ENCODE results near the gene WNT7B. TPM values are rescaled to one million over a fixed set of nuclear protein-coding genes. Genes with fewer than 3 reads are reported as not detected.

WNT7B gene
- total RNA-seq, 4 donors from 2014 or later: 0.41 TPM; not detected in 3

GRCh38 chr22:45885941-45886395 is 91.0 kb downstream of the WNT7B start:
- TF ChIP-seq CTCF (IDR thresholded peaks at IDR 0.05) (no peak), POLR2A (IDR thresholded peaks at IDR 0.05) (no peak)
- H3K36me3 ChIP-seq: no peaks in the 10 kb centered on the region
- H3K27me3 ChIP-seq: peaks cover 0 to 3% of the 10 kb centered on the region in 2 donors
- intact Hi-C loops (cut with DNase I; ENCODE audit: low total_unique reads): no loop called here
- H3K27ac ChIP-seq: no peak overlapping the region
- H3K4me3 ChIP-seq: no peak overlapping the region
- no peaks in the 10 kb centered on the region for H3K4me1 ChIP-seq
- H3K9me3 ChIP-seq: no peaks in the 10 kb centered on the region
- no peak for DNase-seq

- intact Hi-C loops (cut with DNase I; ENCODE audit: low total_unique reads): no loop called here
- peaks cover 0 to 4% of the 10 kb centered on the region in 2 donors for H3K4me1 ChIP-seq
- TF ChIP-seq POLR2A (IDR thresholded peaks at IDR 0.05): no peak
- TF ChIP-seq CTCF (IDR thresholded peaks at IDR 0.05): no peak
- H3K9me3 ChIP-seq: no peaks in the 10 kb centered on the region
- H3K27me3 ChIP-seq: peaks cover 0 to 3% of the 10 kb centered on the region in 2 donors
- no peaks in the 10 kb centered on the region for H3K36me3 ChIP-seq
- no peak for DNase-seq
- no peak overlapping the region for H3K4me3 ChIP-seq
- no peak overlapping the region for H3K27ac ChIP-seq
Measured at GRCh38 chr22:45885171-45885840, 91.7 kb downstream of the WNT7B start.

GRCh38 chr22:45884201-45885062 is 92.5 kb downstream of the WNT7B start:
- no peak for TF ChIP-seq CTCF (IDR thresholded peaks at IDR 0.05)
- no peak for TF ChIP-seq POLR2A (IDR thresholded peaks at IDR 0.05)
- H3K36me3 ChIP-seq: no peaks in the 10 kb centered on the region

GRCh38 chr22:45883811-45884170 is 93.2 kb downstream of the WNT7B start:
- intact Hi-C loops (cut with DNase I; ENCODE audit: low total_unique reads): no loop called here
- peak in 1 of 2 donors; percentile 3 for DNase-seq

More at GRCh38 chr22:45884201-45885062, 92.5 kb downstream of the WNT7B start:
- intact Hi-C loops (cut with DNase I; ENCODE audit: low total_unique reads): no loop called here
- Histone ChIP-seq H3K9me3 (no peaks in the 10 kb centered on the region), H3K27me3 (no peaks in the 10 kb centered on the region), H3K4me1 (peaks cover 0 to 4% of the 10 kb centered on the region in 2 donors), H3K27ac (no peak overlapping the region), H3K4me3 (no peak overlapping the region)
- peak in 1 of 2 donors; percentile 11 for DNase-seq

More at GRCh38 chr22:45883811-45884170, 93.2 kb downstream of the WNT7B start:
- Histone ChIP-seq H3K4me1 (peaks cover 0 to 4% of the 10 kb centered on the region in 2 donors), H3K27me3 (no peaks in the 10 kb centered on the region), H3K4me3 (no peak overlapping the region), H3K9me3 (no peaks in the 10 kb centered on the region), H3K36me3 (no peaks in the 10 kb centered on the region), H3K27ac (no peak overlapping the region)
- TF ChIP-seq CTCF (IDR thresholded peaks at IDR 0.05): no peak
